ENCODE measurements around the gene VPS39.

The VPS39 gene

DNA sequence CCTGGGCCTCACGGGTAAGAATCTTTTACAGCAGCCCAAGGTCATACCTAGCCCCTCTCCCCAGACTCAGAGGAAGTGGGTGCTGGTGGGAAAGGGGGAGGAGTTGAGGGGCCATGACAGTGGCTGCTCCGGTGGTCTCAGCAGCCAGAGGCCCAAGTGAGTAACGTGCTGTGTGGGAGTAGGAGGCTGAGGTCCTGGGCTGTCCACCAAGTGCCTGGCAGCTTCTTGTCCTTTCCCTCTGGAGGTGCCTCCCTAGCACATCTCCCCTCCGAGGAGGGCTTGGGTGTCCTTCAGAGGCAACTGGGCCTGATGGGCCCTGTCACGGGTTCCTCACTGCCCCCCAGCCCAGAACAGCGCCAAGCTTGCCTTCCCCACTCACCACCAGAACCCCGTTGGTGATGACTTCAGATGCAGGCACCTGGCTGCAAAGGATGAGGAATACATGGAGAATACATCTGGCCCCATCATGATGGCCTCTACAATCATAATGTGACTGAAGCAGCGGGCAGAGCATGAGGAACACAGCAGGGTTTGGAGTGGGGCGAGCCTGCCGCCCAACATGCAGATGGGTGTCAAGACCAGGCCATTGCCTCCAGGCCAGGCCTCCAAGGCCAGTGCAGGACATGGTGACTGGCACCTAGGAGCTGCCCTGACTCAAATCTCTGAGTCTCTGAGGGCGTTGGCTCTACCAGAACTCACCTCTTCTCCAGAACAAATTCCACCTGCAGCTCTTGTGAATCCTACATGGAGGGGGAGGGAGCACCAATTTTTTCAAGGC lies 55.0 kb downstream of the VPS39 start (continued):
- TF ChIP-seq, protein P1, sequence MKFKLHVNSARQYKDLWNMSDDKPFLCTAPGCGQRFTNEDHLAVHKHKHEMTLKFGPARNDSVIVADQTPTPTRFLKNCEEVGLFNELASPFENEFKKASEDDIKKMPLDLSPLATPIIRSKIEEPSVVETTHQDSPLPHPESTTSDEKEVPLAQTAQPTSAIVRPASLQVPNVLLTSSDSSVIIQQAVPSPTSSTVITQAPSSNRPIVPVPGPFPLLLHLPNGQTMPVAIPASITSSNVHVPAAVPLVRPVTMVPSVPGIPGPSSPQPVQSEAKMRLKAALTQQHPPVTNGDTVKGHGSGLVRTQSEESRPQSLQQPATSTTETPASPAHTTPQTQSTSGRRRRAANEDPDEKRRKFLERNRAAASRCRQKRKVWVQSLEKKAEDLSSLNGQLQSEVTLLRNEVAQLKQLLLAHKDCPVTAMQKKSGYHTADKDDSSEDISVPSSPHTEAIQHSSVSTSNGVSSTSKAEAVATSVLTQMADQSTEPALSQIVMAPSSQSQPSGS (tag by site-specific recombination; IDR thresholded peaks at IDR 0.05; ENCODE audit: low read depth), result no peak

DNA sequence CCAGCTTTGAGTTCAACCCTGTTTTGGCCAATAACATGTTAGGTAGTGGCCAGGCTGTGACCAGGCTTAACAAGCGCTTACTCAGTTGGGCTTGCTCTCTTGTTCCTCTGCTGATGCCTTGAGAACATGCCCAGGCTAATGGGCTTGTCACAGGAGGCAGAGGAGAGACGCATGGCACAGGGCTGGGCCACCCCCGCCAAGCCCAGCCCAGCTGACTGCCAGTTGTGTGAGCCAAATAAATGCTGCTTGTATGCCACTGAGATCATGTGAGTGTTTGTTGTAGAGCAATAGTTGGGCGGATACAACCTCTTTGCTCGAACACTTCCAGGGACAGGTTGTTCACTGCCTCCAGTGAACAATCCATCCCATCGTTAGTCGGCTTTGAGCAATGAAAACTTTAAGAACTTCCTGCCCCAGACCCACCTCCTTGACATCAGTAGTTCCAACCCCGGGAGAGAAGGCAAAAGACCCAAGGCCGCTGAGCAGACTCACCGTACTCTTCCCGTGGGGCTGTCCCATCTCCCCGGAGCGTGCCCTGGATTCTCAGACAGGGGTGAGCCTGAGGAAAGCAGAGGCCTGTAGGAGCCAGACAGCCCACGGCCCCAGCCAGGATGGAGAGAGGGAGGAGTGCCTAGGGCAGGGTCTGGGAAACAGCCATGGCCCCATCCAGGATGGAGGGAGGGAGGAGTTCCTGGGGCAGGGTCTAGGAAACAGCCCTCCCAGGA lies 55.7 kb downstream of the VPS39 start:
- TF ChIP-seq, protein P2, sequence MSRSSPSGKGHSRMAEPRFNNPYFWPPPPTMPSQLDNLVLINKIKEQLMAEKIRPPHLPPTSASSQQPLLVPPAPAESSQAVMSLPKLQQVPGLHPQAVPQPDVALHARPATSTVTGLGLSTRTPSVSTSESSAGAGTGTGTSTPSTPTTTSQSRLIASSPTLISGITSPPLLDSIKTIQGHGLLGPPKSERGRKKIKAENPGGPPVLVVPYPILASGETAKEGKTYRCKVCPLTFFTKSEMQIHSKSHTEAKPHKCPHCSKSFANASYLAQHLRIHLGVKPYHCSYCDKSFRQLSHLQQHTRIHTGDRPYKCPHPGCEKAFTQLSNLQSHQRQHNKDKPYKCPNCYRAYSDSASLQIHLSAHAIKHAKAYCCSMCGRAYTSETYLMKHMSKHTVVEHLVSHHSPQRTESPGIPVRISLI (tag by site-specific recombination; IDR thresholded peaks at IDR 0.05), result no peak
- TF ChIP-seq, protein P3, sequence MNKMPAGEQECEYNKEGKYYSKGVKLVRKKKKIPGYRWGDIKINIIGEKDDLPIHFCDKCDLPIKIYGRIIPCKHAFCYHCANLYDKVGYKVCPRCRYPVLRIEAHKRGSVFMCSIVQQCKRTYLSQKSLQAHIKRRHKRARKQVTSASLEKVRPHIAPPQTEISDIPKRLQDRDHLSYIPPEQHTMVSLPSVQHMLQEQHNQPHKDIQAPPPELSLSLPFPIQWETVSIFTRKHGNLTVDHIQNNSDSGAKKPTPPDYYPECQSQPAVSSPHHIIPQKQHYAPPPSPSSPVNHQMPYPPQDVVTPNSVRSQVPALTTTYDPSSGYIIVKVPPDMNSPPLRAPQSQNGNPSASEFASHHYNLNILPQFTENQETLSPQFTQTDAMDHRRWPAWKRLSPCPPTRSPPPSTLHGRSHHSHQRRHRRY (tag by site-specific recombination; IDR thresholded peaks at IDR 0.05), result no peak
- TF ChIP-seq ZBTB17 (tag by site-specific recombination; IDR thresholded peaks at IDR 0.05) (peak; percentile 75), ZFHX2 (tag by site-specific recombination; conservative IDR thresholded peaks at IDR 0.05) (no peak)
- TF ChIP-seq, protein P4, sequence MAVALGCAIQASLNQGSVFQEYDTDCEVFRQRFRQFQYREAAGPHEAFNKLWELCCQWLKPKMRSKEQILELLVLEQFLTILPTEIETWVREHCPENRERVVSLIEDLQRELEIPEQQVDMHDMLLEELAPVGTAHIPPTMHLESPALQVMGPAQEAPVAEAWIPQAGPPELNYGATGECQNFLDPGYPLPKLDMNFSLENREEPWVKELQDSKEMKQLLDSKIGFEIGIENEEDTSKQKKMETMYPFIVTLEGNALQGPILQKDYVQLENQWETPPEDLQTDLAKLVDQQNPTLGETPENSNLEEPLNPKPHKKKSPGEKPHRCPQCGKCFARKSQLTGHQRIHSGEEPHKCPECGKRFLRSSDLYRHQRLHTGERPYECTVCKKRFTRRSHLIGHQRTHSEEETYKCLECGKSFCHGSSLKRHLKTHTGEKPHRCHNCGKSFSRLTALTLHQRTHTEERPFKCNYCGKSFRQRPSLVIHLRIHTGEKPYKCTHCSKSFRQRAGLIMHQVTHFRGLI (tag by site-specific recombination; IDR thresholded peaks at IDR 0.05), result peak; percentile 97
- CTCF ChIA-PET, result no interaction called here
- POLR2A ChIA-PET, result no interaction called here
- Histone ChIP-seq H3K36me3 (ENCODE audit: control insufficient read depth in 2 of 2, insufficient read depth in 1 of 2, low read length in 2 of 2) (no peaks in the 10 kb centered on the region), H3K9me3 (ENCODE audit: control insufficient read depth, insufficient read depth, low read depth, low read length) (no peaks in the 10 kb centered on the region), H3K4me3 (ENCODE audit: low read depth, low read length) (no peak overlapping the region), H3K27ac (ENCODE audit: extremely low read depth, low read depth, low read length) (no peak overlapping the region), H3K4me1 (ENCODE audit: control insufficient read depth, insufficient read depth, low read length) (no peaks in the 10 kb centered on the region; the same call in 1 of the 2 replicates)

- Histone ChIP-seq H3K9me3 (ENCODE audit: control insufficient read depth, insufficient read depth, low read depth, low read length) (no peaks in the 10 kb centered on the region), H3K4me3 (ENCODE audit: low read depth, low read length) (no peak overlapping the region), H3K36me3 (ENCODE audit: control insufficient read depth in 2 of 2, insufficient read depth in 1 of 2, low read length in 2 of 2) (no peaks in the 10 kb centered on the region), H3K4me1 (ENCODE audit: control insufficient read depth, insufficient read depth, low read length) (no peaks in the 10 kb centered on the region; the same call in 1 of the 2 replicates), H3K27ac (ENCODE audit: extremely low read depth, low read depth, low read length) (no peak overlapping the region)
- ChIA-PET POLR2A (no interaction called here), CTCF (no interaction called here)
- TF ChIP-seq, protein P5, sequence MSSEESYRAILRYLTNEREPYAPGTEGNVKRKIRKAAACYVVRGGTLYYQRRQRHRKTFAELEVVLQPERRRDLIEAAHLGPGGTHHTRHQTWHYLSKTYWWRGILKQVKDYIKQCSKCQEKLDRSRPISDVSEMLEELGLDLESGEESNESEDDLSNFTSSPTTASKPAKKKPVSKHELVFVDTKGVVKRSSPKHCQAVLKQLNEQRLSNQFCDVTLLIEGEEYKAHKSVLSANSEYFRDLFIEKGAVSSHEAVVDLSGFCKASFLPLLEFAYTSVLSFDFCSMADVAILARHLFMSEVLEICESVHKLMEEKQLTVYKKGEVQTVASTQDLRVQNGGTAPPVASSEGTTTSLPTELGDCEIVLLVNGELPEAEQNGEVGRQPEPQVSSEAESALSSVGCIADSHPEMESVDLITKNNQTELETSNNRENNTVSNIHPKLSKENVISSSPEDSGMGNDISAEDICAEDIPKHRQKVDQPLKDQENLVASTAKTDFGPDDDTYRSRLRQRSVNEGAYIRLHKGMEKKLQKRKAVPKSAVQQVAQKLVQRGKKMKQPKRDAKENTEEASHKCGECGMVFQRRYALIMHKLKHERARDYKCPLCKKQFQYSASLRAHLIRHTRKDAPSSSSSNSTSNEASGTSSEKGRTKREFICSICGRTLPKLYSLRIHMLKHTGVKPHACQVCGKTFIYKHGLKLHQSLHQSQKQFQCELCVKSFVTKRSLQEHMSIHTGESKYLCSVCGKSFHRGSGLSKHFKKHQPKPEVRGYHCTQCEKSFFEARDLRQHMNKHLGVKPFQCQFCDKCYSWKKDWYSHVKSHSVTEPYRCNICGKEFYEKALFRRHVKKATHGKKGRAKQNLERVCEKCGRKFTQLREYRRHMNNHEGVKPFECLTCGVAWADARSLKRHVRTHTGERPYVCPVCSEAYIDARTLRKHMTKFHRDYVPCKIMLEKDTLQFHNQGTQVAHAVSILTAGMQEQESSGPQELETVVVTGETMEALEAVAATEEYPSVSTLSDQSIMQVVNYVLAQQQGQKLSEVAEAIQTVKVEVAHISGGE (tag by site-specific recombination; conservative IDR thresholded peaks at IDR 0.05; ENCODE audit: low read depth), result no peak
- TF ChIP-seq ZNF488 (tag by site-specific recombination; IDR thresholded peaks at IDR 0.05), result no peak
- peak; percentile 71 for TF ChIP-seq ZNF335 (tag by site-specific recombination; conservative IDR thresholded peaks at IDR 0.05)
- TF ChIP-seq ZBTB6 (tag by site-specific recombination; IDR thresholded peaks at IDR 0.05), result peak; percentile 20; the same call in 1 of the 2 replicates
- no peak for TF ChIP-seq ZNF571 (tag by site-specific recombination; IDR thresholded peaks at IDR 0.05)
- TF ChIP-seq, protein P6, sequence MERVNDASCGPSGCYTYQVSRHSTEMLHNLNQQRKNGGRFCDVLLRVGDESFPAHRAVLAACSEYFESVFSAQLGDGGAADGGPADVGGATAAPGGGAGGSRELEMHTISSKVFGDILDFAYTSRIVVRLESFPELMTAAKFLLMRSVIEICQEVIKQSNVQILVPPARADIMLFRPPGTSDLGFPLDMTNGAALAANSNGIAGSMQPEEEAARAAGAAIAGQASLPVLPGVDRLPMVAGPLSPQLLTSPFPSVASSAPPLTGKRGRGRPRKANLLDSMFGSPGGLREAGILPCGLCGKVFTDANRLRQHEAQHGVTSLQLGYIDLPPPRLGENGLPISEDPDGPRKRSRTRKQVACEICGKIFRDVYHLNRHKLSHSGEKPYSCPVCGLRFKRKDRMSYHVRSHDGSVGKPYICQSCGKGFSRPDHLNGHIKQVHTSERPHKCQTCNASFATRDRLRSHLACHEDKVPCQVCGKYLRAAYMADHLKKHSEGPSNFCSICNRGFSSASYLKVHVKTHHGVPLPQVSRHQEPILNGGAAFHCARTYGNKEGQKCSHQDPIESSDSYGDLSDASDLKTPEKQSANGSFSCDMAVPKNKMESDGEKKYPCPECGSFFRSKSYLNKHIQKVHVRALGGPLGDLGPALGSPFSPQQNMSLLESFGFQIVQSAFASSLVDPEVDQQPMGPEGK (tag by site-specific recombination; IDR thresholded peaks at IDR 0.05), result no peak
- TF ChIP-seq ZNF558 (tag by site-specific recombination; IDR thresholded peaks at IDR 0.05), result no peak
- no peak for TF ChIP-seq HOXD13 (CRISPR knock-in tag; IDR thresholded peaks at IDR 0.05; ENCODE audit: borderline replicate concordance)
- no peak for TF ChIP-seq YY1 (tag by site-specific recombination; IDR thresholded peaks at IDR 0.05)
- peak; percentile 94 for TF ChIP-seq ZBTB20 (tag by site-specific recombination; IDR thresholded peaks at IDR 0.05)
Observed at GRCh38 chr15:42151736-42152135, 56.4 kb downstream of the VPS39 start.
